Neural progenitor cell (in vitro differentiated cells): ENCODE data around the gene SLC51B.

Source experiments
- EZH2 ChIP-seq: fragments of 200-600 bp; sonication (generic); IDR thresholded peaks from 2 replicates; pipeline ENCODE4 v1.6.1; 2017; ENCODE audit warnings: antibody characterized with exemption, mild to moderate bottlenecking, moderate library complexity
- EZH2phosphoT487 ChIP-seq: fragments of 200-600 bp; sonication (generic); IDR thresholded peaks from 2 replicates; pipeline ENCODE4 v1.6.1; 2017; ENCODE audit warnings: antibody characterized with exemption
- TF ChIP-seq, protein P1 (sequence below): fragments of 200-600 bp; sonication (generic); IDR thresholded peaks from 2 replicates; pipeline ENCODE4 v1.5.1; 2017; ENCODE audit warnings: antibody characterized with exemption, mild to moderate bottlenecking

DNA sequence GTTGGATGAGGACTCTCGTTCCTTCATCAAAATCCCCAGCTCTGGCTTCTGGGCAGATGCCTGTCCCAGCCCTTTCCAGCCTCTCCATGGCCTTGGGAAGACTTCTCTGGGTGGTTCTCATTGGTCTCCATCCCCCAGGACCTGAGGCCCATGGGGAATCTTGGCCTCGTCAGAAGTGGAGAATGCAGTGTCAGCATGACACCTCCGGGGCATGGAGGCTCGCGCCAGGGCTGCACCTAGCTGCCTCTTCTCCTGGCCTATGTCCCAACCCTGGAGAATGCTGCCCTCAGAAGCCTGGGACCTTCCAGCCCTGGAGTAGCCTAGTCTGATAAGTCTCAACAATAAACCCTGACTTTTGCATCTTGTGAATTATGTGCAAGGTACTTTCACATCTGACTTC is 34.4 kb downstream of the SLC51B start:
- TF ChIP-seq EZH2phosphoT487 (no peak), EZH2 (no peak)
- TF ChIP-seq, protein P1, sequence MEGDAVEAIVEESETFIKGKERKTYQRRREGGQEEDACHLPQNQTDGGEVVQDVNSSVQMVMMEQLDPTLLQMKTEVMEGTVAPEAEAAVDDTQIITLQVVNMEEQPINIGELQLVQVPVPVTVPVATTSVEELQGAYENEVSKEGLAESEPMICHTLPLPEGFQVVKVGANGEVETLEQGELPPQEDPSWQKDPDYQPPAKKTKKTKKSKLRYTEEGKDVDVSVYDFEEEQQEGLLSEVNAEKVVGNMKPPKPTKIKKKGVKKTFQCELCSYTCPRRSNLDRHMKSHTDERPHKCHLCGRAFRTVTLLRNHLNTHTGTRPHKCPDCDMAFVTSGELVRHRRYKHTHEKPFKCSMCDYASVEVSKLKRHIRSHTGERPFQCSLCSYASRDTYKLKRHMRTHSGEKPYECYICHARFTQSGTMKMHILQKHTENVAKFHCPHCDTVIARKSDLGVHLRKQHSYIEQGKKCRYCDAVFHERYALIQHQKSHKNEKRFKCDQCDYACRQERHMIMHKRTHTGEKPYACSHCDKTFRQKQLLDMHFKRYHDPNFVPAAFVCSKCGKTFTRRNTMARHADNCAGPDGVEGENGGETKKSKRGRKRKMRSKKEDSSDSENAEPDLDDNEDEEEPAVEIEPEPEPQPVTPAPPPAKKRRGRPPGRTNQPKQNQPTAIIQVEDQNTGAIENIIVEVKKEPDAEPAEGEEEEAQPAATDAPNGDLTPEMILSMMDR = no peak
